Mesendoderm (in vitro differentiated cells): Measurements from ENCODE around the gene CDK11A.
"Not testable (repeated sequence)": the region's sequence is repeated elsewhere in the genome, so short reads cannot be mapped to it uniquely, and the experiment has no call there.

Experiments used
- DNase-seq: peaks from one replicate; pipeline ENCODE4 v3.0.0; 2013
- H2AK5ac ChIP-seq: 2 replicates; pipeline ENCODE4 v1.6.1; 2013; ENCODE audit warnings: low read length, inconsistent platforms
- H2BK120ac ChIP-seq: 2 replicates; pipeline ENCODE4 v1.6.1; 2013; ENCODE audit warnings: low read depth, mild to moderate bottlenecking, low read length, moderate library complexity, mixed read lengths
- H2BK15ac ChIP-seq: replicated peaks from 2 replicates; pipeline ENCODE4 v1.6.1; 2013; ENCODE audit warnings: low read depth, mild to moderate bottlenecking, moderate library complexity
- H2BK5ac ChIP-seq: 2 replicates; pipeline ENCODE4 v1.6.1; 2013; ENCODE audit warnings: low read length, inconsistent platforms
- H3K18ac ChIP-seq: 2 replicates; pipeline ENCODE4 v1.6.1; 2013; ENCODE audit warnings: mild to moderate bottlenecking, low read length, mixed read lengths
- H3K23ac ChIP-seq: one replicate; pipeline ENCODE4 v1.6.1; 2013; ENCODE audit warnings: low read length
- H3K27ac ChIP-seq: 2 replicates; pipeline ENCODE4 v1.5.1; 2013; ENCODE audit warnings: low read depth, mild to moderate bottlenecking, inconsistent platforms, low read length, moderate library complexity
- H3K27me3 ChIP-seq: 2 replicates; pipeline ENCODE4 v1.6.1; 2013; ENCODE audit warnings: low read length, control low read depth, mild to moderate bottlenecking, inconsistent platforms; ENCODE audit not compliant: insufficient read depth, poor library complexity
- H3K36me3 ChIP-seq: 2 replicates; pipeline ENCODE4 v1.6.1; 2013; ENCODE audit warnings: low read length, inconsistent platforms; ENCODE audit not compliant: control insufficient read depth, insufficient read depth
- H3K4ac ChIP-seq: one replicate; pipeline ENCODE4 v1.6.1; 2013; ENCODE audit warnings: low read depth, mild to moderate bottlenecking, low read length, moderate library complexity
- H3K4me1 ChIP-seq: 2 replicates; pipeline ENCODE4 v1.6.1; 2013; ENCODE audit warnings: low read depth, low read length, inconsistent platforms; ENCODE audit not compliant: control insufficient read depth
- H3K4me2 ChIP-seq: 2 replicates; pipeline ENCODE4 v1.6.1; 2013; ENCODE audit warnings: low read length
- H3K4me3 ChIP-seq: 2 replicates; pipeline ENCODE4 v1.5.1; 2013; ENCODE audit warnings: mild to moderate bottlenecking, low read length
- H3K56ac ChIP-seq: one replicate; pipeline ENCODE4 v1.6.1; 2013; ENCODE audit warnings: low read length
- H3K79me1 ChIP-seq: 2 replicates; pipeline ENCODE4 v1.6.1; 2013; ENCODE audit warnings: low read length, inconsistent platforms
- H3K79me2 ChIP-seq: 2 replicates; pipeline ENCODE4 v1.6.1; 2013; ENCODE audit warnings: mild to moderate bottlenecking, low read length; ENCODE audit not compliant: control insufficient read depth, insufficient read depth
- H3K9ac ChIP-seq: 2 replicates; pipeline ENCODE4 v1.6.1; 2013; ENCODE audit warnings: low read length, inconsistent platforms
- H4K5ac ChIP-seq: one replicate; pipeline ENCODE4 v1.6.1; 2013; ENCODE audit warnings: low read length
- H4K8ac ChIP-seq: one replicate; pipeline ENCODE4 v1.6.1; 2013; ENCODE audit warnings: low read depth, mild to moderate bottlenecking, control low read depth, low read length, moderate library complexity
- WGBS: extraction: QIAGEN DNeasy Blood & Tissue Kit; methylation state at CpG from one replicate; pipeline ENCODE4 v1.1.7; 2013; ENCODE audit warnings: low lambda C conversion rate, missing lambda C conversion rate; ENCODE audit not compliant: insufficient coverage; ENCODE audit errors: extremely low coverage; 5-methylcytosine and 5-hydroxymethylcytosine counted together

Gene CDK11A

GRCh38 chr1:1752190-1752589 lies 28.0 kb upstream of the CDK11A start:
- no peak overlapping the region for H2BK120ac ChIP-seq
- no peak overlapping the region for H4K5ac ChIP-seq
- H3K27me3 ChIP-seq: no peaks in the 10 kb centered on the region
- no peak overlapping the region for H3K27ac ChIP-seq
- H2AK5ac ChIP-seq: no peak overlapping the region
- H3K79me2 ChIP-seq: no peaks in the 10 kb centered on the region
- no peak overlapping the region for H3K4me3 ChIP-seq
- no peak overlapping the region for H3K4me2 ChIP-seq
- H3K4me1 ChIP-seq: no peaks in the 10 kb centered on the region
- H2BK15ac ChIP-seq: no peak overlapping the region
- H3K9ac ChIP-seq: no peak overlapping the region
- H3K79me1 ChIP-seq: no peaks in the 10 kb centered on the region
- no peak overlapping the region for H3K23ac ChIP-seq
- DNase-seq: no peak
- no peak overlapping the region for H3K18ac ChIP-seq
- H4K8ac ChIP-seq: no peak overlapping the region
- H3K4ac ChIP-seq: no peak overlapping the region
- H2BK5ac ChIP-seq: no peak overlapping the region
- H3K36me3 ChIP-seq: peaks cover 5% of the 10 kb centered on the region
- no peak overlapping the region for H3K56ac ChIP-seq
- no CpG with 5 or more reads among the region's 11 CpGs for WGBS

GRCh38 chr1:1749941-1750340 lies 25.8 kb upstream of the CDK11A start:
- not testable (repeated sequence) for H2BK5ac ChIP-seq, H3K4me1 ChIP-seq, H3K36me3 ChIP-seq, H3K4me2 ChIP-seq, DNase-seq, H3K23ac ChIP-seq, H3K4me3 ChIP-seq, H3K27ac ChIP-seq, H3K4ac ChIP-seq, H3K9ac ChIP-seq, H3K56ac ChIP-seq, H2BK120ac ChIP-seq, H2AK5ac ChIP-seq, H3K18ac ChIP-seq, H4K5ac ChIP-seq, H2BK15ac ChIP-seq, H3K27me3 ChIP-seq, H4K8ac ChIP-seq, H3K79me1 ChIP-seq, H3K79me2 ChIP-seq
- no CpG with 5 or more reads among the region's 9 CpGs for WGBS

- Histone ChIP-seq H2BK15ac (no peak overlapping the region), H3K27ac (no peak overlapping the region), H3K27me3 (no peaks in the 10 kb centered on the region), H3K4ac (no peak overlapping the region), H4K5ac (no peak overlapping the region), H3K56ac (no peak overlapping the region), H4K8ac (no peak overlapping the region), H3K18ac (no peak overlapping the region), H2BK5ac (no peak overlapping the region), H3K4me1 (no peaks in the 10 kb centered on the region), H3K79me1 (no peaks in the 10 kb centered on the region), H3K36me3 (peaks cover 1% of the 10 kb centered on the region), H2BK120ac (no peak overlapping the region), H3K4me2 (no peak overlapping the region), H3K79me2 (no peaks in the 10 kb centered on the region), H3K4me3 (no peak overlapping the region), H3K9ac (no peak overlapping the region), H2AK5ac (no peak overlapping the region), H3K23ac (no peak overlapping the region)
- no CpG with 5 or more reads among the region's 18 CpGs for WGBS
- DNase-seq: peak; percentile 15
Observed at GRCh38 chr1:1748686-1749321, 24.6 kb upstream of the CDK11A start.

GRCh38 chr1:1746566-1746909 lies 22.4 kb upstream of the CDK11A start:
- H3K18ac ChIP-seq, H3K4ac ChIP-seq, H3K36me3 ChIP-seq, H2BK5ac ChIP-seq, H3K4me3 ChIP-seq, H3K9ac ChIP-seq, H2BK120ac ChIP-seq, H3K27me3 ChIP-seq, DNase-seq, H2BK15ac ChIP-seq, H3K4me2 ChIP-seq, H3K23ac ChIP-seq, H4K5ac ChIP-seq, H3K4me1 ChIP-seq, H3K79me2 ChIP-seq, H2AK5ac ChIP-seq, H3K79me1 ChIP-seq, H3K56ac ChIP-seq, H4K8ac ChIP-seq: not testable (repeated sequence)
- peak overlapping the region; percentile 96 for H3K27ac ChIP-seq
- WGBS: no CpG with 5 or more reads among the region's 35 CpGs

GRCh38 chr1:1745651-1746565 lies 21.8 kb upstream of the CDK11A start:
- not testable (repeated sequence) for H3K79me2 ChIP-seq, H3K27me3 ChIP-seq, H3K4me2 ChIP-seq, H3K4me3 ChIP-seq, H2BK5ac ChIP-seq, H2AK5ac ChIP-seq, H3K23ac ChIP-seq, H4K5ac ChIP-seq, H3K4me1 ChIP-seq, H3K79me1 ChIP-seq, H2BK15ac ChIP-seq, H3K36me3 ChIP-seq
- Histone ChIP-seq H3K4ac (peak overlapping the region; percentile 91), H4K8ac (peak overlapping the region; percentile 56), H3K56ac (peak overlapping the region; percentile 64), H3K9ac (peak overlapping the region; percentile 64), H3K27ac (peak overlapping the region; percentile 96), H3K18ac (peak overlapping the region; percentile 98), H2BK120ac (peak overlapping the region; percentile 28)
- DNase-seq: peak; percentile 86
- no CpG with 5 or more reads among the region's 101 CpGs for WGBS
